ENCODE data around the gene JAK2. TPM values are rescaled to one million over a fixed set of nuclear protein-coding genes. Genes with fewer than 3 reads are reported as not detected.
"Not testable (repeated sequence)": the region's sequence is repeated elsewhere in the genome, so short reads cannot be mapped to it uniquely, and the experiment has no call there.

Gene JAK2
- total RNA-seq, 1 experiment from 2014 or later = 2.7 TPM

- H3K9me3 ChIP-seq (ENCODE audit: insufficient read depth, low read depth) = no peaks in the 10 kb centered on the region
- no TSS peak for BruUV-seq (replicated peaks)
- H3K27me3 ChIP-seq (ENCODE audit: insufficient read depth, low read depth) = no peaks in the 10 kb centered on the region
- no peaks in the 10 kb centered on the region for H3K4me1 ChIP-seq (replicated peaks; ENCODE audit: insufficient read depth)
- H3K79me2 ChIP-seq (ENCODE audit: low read depth) = no peaks in the 10 kb centered on the region
- no peaks in the 10 kb centered on the region for H3F3A ChIP-seq (ENCODE audit: insufficient read depth, low read depth)
- H3K4me3 ChIP-seq = no peak overlapping the region
- H3K9me2 ChIP-seq (ENCODE audit: insufficient read depth) = no peaks in the 10 kb centered on the region
- ChIA-PET POLR2A (ENCODE audit: unreplicated experiment) (no interaction called here), CTCF (no interaction called here)
- intact Hi-C loops (cut with micrococcal nuclease; ENCODE audit: unreplicated experiment) = no loop called here
- no peaks in the 10 kb centered on the region for H4K20me1 ChIP-seq (ENCODE audit: insufficient read depth)
- H3K27ac ChIP-seq = no peak overlapping the region
- no peak overlapping the region for H2AFZ ChIP-seq
- no peak overlapping the region for H3K4me2 ChIP-seq
- TF ChIP-seq CTCF (conservative IDR thresholded peaks at IDR 0.05) (no peak), EZH2 (IDR thresholded peaks at IDR 0.05; ENCODE audit: low read depth) (no peak)
- H3K36me3 ChIP-seq (ENCODE audit: low read depth) = no peaks in the 10 kb centered on the region
- no peak for DNase-seq
Observed at GRCh38 chr9:4937446-4937845, 47.6 kb upstream of the JAK2 start.

GRCh38 chr9:4938496-4938895, 46.6 kb upstream of the JAK2 start:
- Histone ChIP-seq H3K9me2 (ENCODE audit: insufficient read depth) (no peaks in the 10 kb centered on the region), H2AFZ (no peak overlapping the region), H3K27ac (no peak overlapping the region), H3K79me2 (ENCODE audit: low read depth) (no peaks in the 10 kb centered on the region), H3K4me1 (replicated peaks; ENCODE audit: insufficient read depth) (no peaks in the 10 kb centered on the region), H3K9me3 (ENCODE audit: insufficient read depth, low read depth) (no peaks in the 10 kb centered on the region), H3K4me2 (no peak overlapping the region), H4K20me1 (ENCODE audit: insufficient read depth) (no peaks in the 10 kb centered on the region), H3K36me3 (ENCODE audit: low read depth) (no peaks in the 10 kb centered on the region), H3F3A (ENCODE audit: insufficient read depth, low read depth) (no peaks in the 10 kb centered on the region), H3K4me3 (no peak overlapping the region), H3K27me3 (ENCODE audit: insufficient read depth, low read depth) (no peaks in the 10 kb centered on the region)
- no peak for DNase-seq
- no TSS peak for BruUV-seq (replicated peaks)
- ChIA-PET POLR2A (ENCODE audit: unreplicated experiment) (no interaction called here), CTCF (no interaction called here)
- TF ChIP-seq EZH2 (IDR thresholded peaks at IDR 0.05; ENCODE audit: low read depth) (no peak), CTCF (conservative IDR thresholded peaks at IDR 0.05) (no peak)
- intact Hi-C loops (cut with micrococcal nuclease; ENCODE audit: unreplicated experiment) = no loop called here

- H3K9me2 ChIP-seq (ENCODE audit: insufficient read depth) = no peaks in the 10 kb centered on the region
- no peaks in the 10 kb centered on the region for H3K4me1 ChIP-seq (replicated peaks; ENCODE audit: insufficient read depth)
- DNase-seq = no peak
- no peak overlapping the region for H3K4me2 ChIP-seq
- H3F3A ChIP-seq (ENCODE audit: insufficient read depth, low read depth) = no peaks in the 10 kb centered on the region
- BruUV-seq (replicated peaks) = no TSS peak
- H3K27me3 ChIP-seq (ENCODE audit: insufficient read depth, low read depth) = no peaks in the 10 kb centered on the region
- intact Hi-C loops (cut with micrococcal nuclease; ENCODE audit: unreplicated experiment) = no loop called here
- TF ChIP-seq EZH2 (IDR thresholded peaks at IDR 0.05; ENCODE audit: low read depth) (no peak), CTCF (conservative IDR thresholded peaks at IDR 0.05) (no peak)
- CTCF ChIA-PET = no interaction called here
- no peaks in the 10 kb centered on the region for H3K9me3 ChIP-seq (ENCODE audit: insufficient read depth, low read depth)
- H4K20me1 ChIP-seq (ENCODE audit: insufficient read depth) = no peaks in the 10 kb centered on the region
- H2AFZ ChIP-seq = no peak overlapping the region
- H3K79me2 ChIP-seq (ENCODE audit: low read depth) = no peaks in the 10 kb centered on the region
- H3K36me3 ChIP-seq (ENCODE audit: low read depth) = no peaks in the 10 kb centered on the region
- H3K4me3 ChIP-seq = no peak overlapping the region
- no peak overlapping the region for H3K27ac ChIP-seq
- POLR2A ChIA-PET (ENCODE audit: unreplicated experiment) = no interaction called here
Observed at GRCh38 chr9:4939118-4939561, 45.9 kb upstream of the JAK2 start.

GRCh38 chr9:4942042-4942691, 42.9 kb upstream of the JAK2 start:
- DNase-seq; H3F3A ChIP-seq (ENCODE audit: insufficient read depth, low read depth); BruUV-seq (replicated peaks); POLR2A ChIA-PET (ENCODE audit: unreplicated experiment); H2AFZ ChIP-seq; intact Hi-C loops (cut with micrococcal nuclease; ENCODE audit: unreplicated experiment); H3K4me3 ChIP-seq; H3K27ac ChIP-seq; CTCF ChIA-PET; H3K9me2 ChIP-seq (ENCODE audit: insufficient read depth); H4K20me1 ChIP-seq (ENCODE audit: insufficient read depth); H3K79me2 ChIP-seq (ENCODE audit: low read depth); H3K27me3 ChIP-seq (ENCODE audit: insufficient read depth, low read depth); H3K4me2 ChIP-seq; H3K36me3 ChIP-seq (ENCODE audit: low read depth); H3K4me1 ChIP-seq (replicated peaks; ENCODE audit: insufficient read depth); H3K9me3 ChIP-seq (ENCODE audit: insufficient read depth, low read depth): not testable (repeated sequence)

Data from PC-9 (cell line).